HepG2 (cell line): ENCODE measurements around the gene KIF1B. TPM values are rescaled to one million over a fixed set of nuclear protein-coding genes. Genes with fewer than 3 reads are reported as not detected.

ENCODE experiments used
- ATM ChIP-seq: fragments of 450-650 bp; IDR thresholded peaks from 2 replicates; pipeline ENCODE4 v1.7.1; 2017; ENCODE audit warnings: mild to moderate bottlenecking, borderline replicate concordance
- BRCA1 ChIP-seq: sonication (generic); formaldehyde crosslinking; IDR thresholded peaks from 2 replicates; pipeline ENCODE4 v1.4.0; 2020; ENCODE audit warnings: missing genetic modification reagents
- CHCHD3 ChIP-seq: sonication (generic); formaldehyde crosslinking; IDR thresholded peaks from 2 replicates; pipeline ENCODE4 v1.8.0; 2022; ENCODE audit warnings: mild to moderate bottlenecking, missing genetic modification reagents, moderate library complexity
- FOXA1 ChIP-seq, 2 experiments: fragments of 450-650 bp in 1 of 2; sonication (generic) in 1 of 2; formaldehyde crosslinking in 1 of 2; IDR thresholded peaks; 2 replicates each; pipeline versions ENCODE4 v1.4.0 to v1.6.1; 2016 to 2020; ENCODE audit warnings: missing genetic modification reagents in 1 of 2
- HMGXB3 ChIP-seq: sonication (generic); formaldehyde crosslinking; IDR thresholded peaks from 2 replicates; pipeline ENCODE4 v1.4.0; 2020; ENCODE audit warnings: missing genetic modification reagents, borderline replicate concordance
- IRF9 ChIP-seq: sonication (generic); formaldehyde crosslinking; IDR thresholded peaks from 2 replicates; pipeline ENCODE4 v1.8.0; 2022; ENCODE audit warnings: missing genetic modification reagents, mild to moderate bottlenecking, borderline replicate concordance
- LRRFIP1 ChIP-seq: sonication (generic); formaldehyde crosslinking; conservative IDR thresholded peaks from 2 replicates; pipeline ENCODE4 v1.4.0; 2020; ENCODE audit warnings: missing genetic modification reagents
- PHF21A ChIP-seq: sonication (generic); formaldehyde crosslinking; IDR thresholded peaks from 2 replicates; pipeline ENCODE4 v1.5.0; 2020; ENCODE audit warnings: mild to moderate bottlenecking, missing genetic modification reagents
- RXRA ChIP-seq: sonication (generic); formaldehyde crosslinking; IDR thresholded peaks from 2 replicates; pipeline ENCODE4 v1.5.1; 2020; ENCODE audit warnings: missing genetic modification reagents
- SALL1 ChIP-seq: sonication (generic); formaldehyde crosslinking; IDR thresholded peaks from 2 replicates; pipeline ENCODE4 v1.8.0; 2022; ENCODE audit warnings: mild to moderate bottlenecking, missing genetic modification reagents
- SMC3 ChIP-seq: IDR thresholded peaks from 2 replicates; pipeline ENCODE4 v1.6.1; 2011; ENCODE audit warnings: low read length, improper control_type of control experiment
- SSRP1 ChIP-seq: IDR thresholded peaks from 2 replicates; pipeline ENCODE4 v1.6.1; 2016; ENCODE audit warnings: control low read depth
- TBX2 ChIP-seq: sonication (generic); formaldehyde crosslinking; IDR thresholded peaks from 2 replicates; pipeline ENCODE4 v1.5.0; 2020; ENCODE audit warnings: missing genetic modification reagents, mild to moderate bottlenecking, borderline replicate concordance
- ZC3H4 ChIP-seq: sonication (generic); formaldehyde crosslinking; IDR thresholded peaks from 2 replicates; pipeline ENCODE4 v1.4.0; 2020; ENCODE audit warnings: missing genetic modification reagents, borderline replicate concordance
- ZKSCAN5 ChIP-seq: sonication (generic); formaldehyde crosslinking; IDR thresholded peaks from 2 replicates; pipeline ENCODE4 v1.5.1; 2020; ENCODE audit warnings: mild to moderate bottlenecking, missing genetic modification reagents
- ZNF18 ChIP-seq: sonication (generic); formaldehyde crosslinking; IDR thresholded peaks from 2 replicates; pipeline ENCODE4 v1.8.0; 2022; ENCODE audit warnings: mild to moderate bottlenecking, missing genetic modification reagents; ENCODE audit not compliant: insufficient replicate concordance
- ZNF619 ChIP-seq: sonication (generic); formaldehyde crosslinking; IDR thresholded peaks from 2 replicates; pipeline ENCODE4 v1.4.0; 2020; ENCODE audit warnings: mild to moderate bottlenecking, missing genetic modification reagents
- ZNF776 ChIP-seq: sonication (generic); formaldehyde crosslinking; IDR thresholded peaks from 2 replicates; pipeline ENCODE4 v1.4.0; 2020; ENCODE audit warnings: mild to moderate bottlenecking, missing genetic modification reagents
- ZNF781 ChIP-seq: sonication (generic); formaldehyde crosslinking; IDR thresholded peaks from 2 replicates; pipeline ENCODE4 v1.5.1; 2020; ENCODE audit warnings: borderline replicate concordance, mild to moderate bottlenecking, missing genetic modification reagents; ENCODE audit errors: not compliant biosample characterization
- polyA plus RNA-seq, 8 experiments: library from polyadenylated mRNA; depleted of rRNA in 3 of 8; stranded (reverse) in 7 of 8; unstranded in 1 of 8; fragments of >200 nt; fragmentation: Illumina TruSeq in 4 of 8; extraction: Trizol in 4 of 8; gene quantifications; 2 replicates each; pipeline versions ENCODE4 v1.2.1 to v1.2.3, GENCODE V29; 2011 to 2016; ENCODE audit warnings: low read depth in 4 of 8, missing spikeins in 1 of 8, mixed read lengths in 1 of 8; ENCODE audit not compliant: insufficient read depth in 1 of 8
- total RNA-seq, 5 experiments: library from RNA; depleted of rRNA; stranded (reverse); fragments of >200 nt; fragmentation: Illumina TruSeq; extraction: Trizol; gene quantifications; 2 replicates each; pipeline ENCODE4 v1.2.3, GENCODE V29; 2016; ENCODE audit warnings: low read depth in 1 of 5

Gene KIF1B
- total and polyA plus RNA-seq, 2 of the 13 experiments (the other 11 are each of a cell fraction or from before 2014, with no cell fraction given) = 26.7 to 32.5 TPM

GRCh38 chr1:10209905-10210810, at the start of gene KIF1B (continued):
- TF ChIP-seq ZNF18 (peak; percentile 56), ATM (no peak), RXRA (CRISPR knock-in tag) (peak; percentile 66; the same call in 1 of the 2 replicates), TBX2 (CRISPR knock-in tag) (peak; percentile 78), ZNF781 (CRISPR knock-in tag) (peak; percentile 45), ZNF776 (CRISPR knock-in tag) (peak; percentile 66; the same call in 1 of the 2 replicates), PHF21A (CRISPR knock-in tag) (peak; percentile 94), CHCHD3 (no peak), ZNF619 (CRISPR knock-in tag) (no peak), BRCA1 (CRISPR knock-in tag) (0 out of 2 replicates have a peak, but pooled peaks have one; percentile 21), ZKSCAN5 (CRISPR knock-in tag) (no peak), SMC3 (no peak), IRF9 (CRISPR knock-in tag) (peak; percentile 75; the same call in 1 of the 2 replicates), SALL1 (CRISPR knock-in tag) (peak; percentile 75; the same call in 1 of the 2 replicates), HMGXB3 (CRISPR knock-in tag) (peak; percentile 76; the same call in 1 of the 2 replicates), SSRP1 (peak; percentile 69; the same call in 1 of the 2 replicates), LRRFIP1 (CRISPR knock-in tag) (no peak), FOXA1 (IDR thresholded peaks at IDR 0.05) (no peak), FOXA1 (CRISPR knock-in tag; IDR thresholded peaks at IDR 0.05) (no peak), ZC3H4 (CRISPR knock-in tag) (no peak)
